Measurements from ENCODE around the gene ZNF75A.

DNA sequence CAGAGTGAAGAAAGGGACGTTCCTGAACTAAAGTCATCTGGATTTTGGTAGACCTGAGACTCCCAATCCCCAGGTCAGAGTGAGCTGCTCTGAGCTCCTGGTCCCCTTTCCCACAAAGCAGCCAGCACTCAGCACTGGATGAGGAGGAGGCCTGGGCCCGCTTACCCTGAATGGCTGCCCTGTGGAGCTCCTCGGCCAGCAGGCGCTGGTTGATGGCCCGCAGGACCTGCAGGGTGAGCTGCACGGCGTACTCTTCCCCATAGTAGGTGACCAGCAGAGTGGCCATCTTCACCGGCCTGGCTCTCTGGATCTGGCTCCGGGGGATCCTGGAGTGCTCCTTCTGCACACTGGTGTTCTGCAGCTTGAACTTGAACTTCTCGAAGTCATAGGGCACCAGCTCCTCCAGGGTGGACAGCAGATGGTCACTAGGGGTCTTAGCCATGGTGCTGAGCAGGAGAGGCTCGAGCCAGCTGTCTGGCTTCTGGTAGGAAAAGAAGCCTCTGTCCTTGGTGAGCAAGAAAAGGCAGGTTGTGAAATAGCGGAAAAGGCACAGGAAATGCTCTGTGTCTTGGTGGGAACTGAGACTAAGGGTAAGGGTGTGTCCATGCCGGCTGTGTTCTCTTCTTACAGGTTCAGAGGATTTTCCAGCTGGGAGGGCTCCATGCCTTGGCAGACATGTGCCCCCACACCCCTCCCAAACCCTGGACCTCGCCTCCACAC is 49.0 kb upstream of the ZNF75A start, which contains the start of gene MEFV:
- TF ChIP-seq, protein P1, sequence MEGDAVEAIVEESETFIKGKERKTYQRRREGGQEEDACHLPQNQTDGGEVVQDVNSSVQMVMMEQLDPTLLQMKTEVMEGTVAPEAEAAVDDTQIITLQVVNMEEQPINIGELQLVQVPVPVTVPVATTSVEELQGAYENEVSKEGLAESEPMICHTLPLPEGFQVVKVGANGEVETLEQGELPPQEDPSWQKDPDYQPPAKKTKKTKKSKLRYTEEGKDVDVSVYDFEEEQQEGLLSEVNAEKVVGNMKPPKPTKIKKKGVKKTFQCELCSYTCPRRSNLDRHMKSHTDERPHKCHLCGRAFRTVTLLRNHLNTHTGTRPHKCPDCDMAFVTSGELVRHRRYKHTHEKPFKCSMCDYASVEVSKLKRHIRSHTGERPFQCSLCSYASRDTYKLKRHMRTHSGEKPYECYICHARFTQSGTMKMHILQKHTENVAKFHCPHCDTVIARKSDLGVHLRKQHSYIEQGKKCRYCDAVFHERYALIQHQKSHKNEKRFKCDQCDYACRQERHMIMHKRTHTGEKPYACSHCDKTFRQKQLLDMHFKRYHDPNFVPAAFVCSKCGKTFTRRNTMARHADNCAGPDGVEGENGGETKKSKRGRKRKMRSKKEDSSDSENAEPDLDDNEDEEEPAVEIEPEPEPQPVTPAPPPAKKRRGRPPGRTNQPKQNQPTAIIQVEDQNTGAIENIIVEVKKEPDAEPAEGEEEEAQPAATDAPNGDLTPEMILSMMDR (IDR thresholded peaks at IDR 0.05): no peak
- TF ChIP-seq POLR2A (IDR thresholded peaks at IDR 0.05): no peak

Measured in adrenal gland (tissue), 5 donors.